ENCODE results near the gene ACSL6. TPM values are rescaled to one million over a fixed set of nuclear protein-coding genes. Genes with fewer than 3 reads are reported as not detected.

ACSL6 gene
- total and polyA plus RNA-seq, 10 of the 15 experiments (the other 5 are each of a cell fraction or from before 2014, with no cell fraction given): 0.06 to 0.53 TPM; not detected in 8

DNA sequence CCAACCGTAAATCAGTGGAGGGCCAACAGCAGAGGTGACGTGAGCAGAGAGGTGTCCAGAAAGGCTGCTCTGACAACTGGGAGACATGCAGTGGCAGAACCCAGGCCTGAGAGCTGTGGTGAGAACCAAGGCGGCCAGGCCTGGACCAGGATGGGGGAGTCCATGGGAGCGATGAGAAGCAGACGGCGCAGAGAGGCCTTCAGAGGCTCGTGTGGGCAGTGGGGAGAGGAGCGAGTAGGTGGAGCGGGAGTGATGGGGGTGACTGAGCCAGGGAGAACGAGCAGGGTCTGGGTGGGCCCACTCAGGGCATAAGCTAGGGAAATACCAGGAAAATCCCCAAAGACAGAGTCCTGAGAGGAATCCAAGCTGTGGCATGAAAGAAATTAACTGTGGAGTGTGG, 41.1 kb upstream of the ACSL6 start:
- no peak for TF ChIP-seq HDGF (IDR thresholded peaks at IDR 0.05)
- TF ChIP-seq SREBF1 (IDR thresholded peaks at IDR 0.05; ENCODE audit: low read length): no peak
- TF ChIP-seq POLR2AphosphoS2 (IDR thresholded peaks at IDR 0.05; ENCODE audit: low read depth, low read length): no peak
- TF ChIP-seq SMC3 (IDR thresholded peaks at IDR 0.05; ENCODE audit: borderline replicate concordance, low read length): no peak
- TF ChIP-seq IRF3 (IDR thresholded peaks at IDR 0.05): no peak
- no peak for TF ChIP-seq BACH1 (IDR thresholded peaks at IDR 0.05; ENCODE audit: borderline replicate concordance)
- TF ChIP-seq HSF1 (IDR thresholded peaks at IDR 0.05; ENCODE audit: low read depth, low read length): no peak
- TF ChIP-seq, protein P1, sequence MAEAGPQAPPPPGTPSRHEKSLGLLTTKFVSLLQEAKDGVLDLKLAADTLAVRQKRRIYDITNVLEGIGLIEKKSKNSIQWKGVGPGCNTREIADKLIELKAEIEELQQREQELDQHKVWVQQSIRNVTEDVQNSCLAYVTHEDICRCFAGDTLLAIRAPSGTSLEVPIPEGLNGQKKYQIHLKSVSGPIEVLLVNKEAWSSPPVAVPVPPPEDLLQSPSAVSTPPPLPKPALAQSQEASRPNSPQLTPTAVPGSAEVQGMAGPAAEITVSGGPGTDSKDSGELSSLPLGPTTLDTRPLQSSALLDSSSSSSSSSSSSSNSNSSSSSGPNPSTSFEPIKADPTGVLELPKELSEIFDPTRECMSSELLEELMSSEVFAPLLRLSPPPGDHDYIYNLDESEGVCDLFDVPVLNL (IDR thresholded peaks at IDR 0.05; ENCODE audit: low read depth, low read length): no peak
- TF ChIP-seq, protein P2, sequence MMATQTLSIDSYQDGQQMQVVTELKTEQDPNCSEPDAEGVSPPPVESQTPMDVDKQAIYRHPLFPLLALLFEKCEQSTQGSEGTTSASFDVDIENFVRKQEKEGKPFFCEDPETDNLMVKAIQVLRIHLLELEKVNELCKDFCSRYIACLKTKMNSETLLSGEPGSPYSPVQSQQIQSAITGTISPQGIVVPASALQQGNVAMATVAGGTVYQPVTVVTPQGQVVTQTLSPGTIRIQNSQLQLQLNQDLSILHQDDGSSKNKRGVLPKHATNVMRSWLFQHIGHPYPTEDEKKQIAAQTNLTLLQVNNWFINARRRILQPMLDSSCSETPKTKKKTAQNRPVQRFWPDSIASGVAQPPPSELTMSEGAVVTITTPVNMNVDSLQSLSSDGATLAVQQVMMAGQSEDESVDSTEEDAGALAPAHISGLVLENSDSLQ (IDR thresholded peaks at IDR 0.05): no peak
- TF ChIP-seq PAX5 (IDR thresholded peaks at IDR 0.05; ENCODE audit: borderline replicate concordance, low read depth, low read length): no peak
- TF ChIP-seq DPF2 (IDR thresholded peaks at IDR 0.05): no peak
- no peak for TF ChIP-seq HDAC6 (IDR thresholded peaks at IDR 0.05; ENCODE audit: unreplicated experiment)
- TF ChIP-seq, protein P3, sequence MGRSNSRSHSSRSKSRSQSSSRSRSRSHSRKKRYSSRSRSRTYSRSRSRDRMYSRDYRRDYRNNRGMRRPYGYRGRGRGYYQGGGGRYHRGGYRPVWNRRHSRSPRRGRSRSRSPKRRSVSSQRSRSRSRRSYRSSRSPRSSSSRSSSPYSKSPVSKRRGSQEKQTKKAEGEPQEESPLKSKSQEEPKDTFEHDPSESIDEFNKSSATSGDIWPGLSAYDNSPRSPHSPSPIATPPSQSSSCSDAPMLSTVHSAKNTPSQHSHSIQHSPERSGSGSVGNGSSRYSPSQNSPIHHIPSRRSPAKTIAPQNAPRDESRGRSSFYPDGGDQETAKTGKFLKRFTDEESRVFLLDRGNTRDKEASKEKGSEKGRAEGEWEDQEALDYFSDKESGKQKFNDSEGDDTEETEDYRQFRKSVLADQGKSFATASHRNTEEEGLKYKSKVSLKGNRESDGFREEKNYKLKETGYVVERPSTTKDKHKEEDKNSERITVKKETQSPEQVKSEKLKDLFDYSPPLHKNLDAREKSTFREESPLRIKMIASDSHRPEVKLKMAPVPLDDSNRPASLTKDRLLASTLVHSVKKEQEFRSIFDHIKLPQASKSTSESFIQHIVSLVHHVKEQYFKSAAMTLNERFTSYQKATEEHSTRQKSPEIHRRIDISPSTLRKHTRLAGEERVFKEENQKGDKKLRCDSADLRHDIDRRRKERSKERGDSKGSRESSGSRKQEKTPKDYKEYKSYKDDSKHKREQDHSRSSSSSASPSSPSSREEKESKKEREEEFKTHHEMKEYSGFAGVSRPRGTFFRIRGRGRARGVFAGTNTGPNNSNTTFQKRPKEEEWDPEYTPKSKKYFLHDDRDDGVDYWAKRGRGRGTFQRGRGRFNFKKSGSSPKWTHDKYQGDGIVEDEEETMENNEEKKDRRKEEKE (IDR thresholded peaks at IDR 0.05): no peak
- no peak for TF ChIP-seq NFIC (IDR thresholded peaks at IDR 0.05; ENCODE audit: low read depth, low read length)
- no peak overlapping the region for H3K27ac ChIP-seq (ENCODE audit: control insufficient read depth, insufficient read depth)
- H2AFZ ChIP-seq (ENCODE audit: control insufficient read depth, low read depth, low read length): no peak overlapping the region
- in situ Hi-C loops (cut with MboI): no loop called here
- BruUV-seq (replicated peaks): no TSS peak
- H3K4me1 ChIP-seq (ENCODE audit: control insufficient read depth, insufficient read depth, low read length): no peaks in the 10 kb centered on the region
- ATAC-seq (no peak), DNase-seq (ENCODE audit: low read depth, low spot score) (no peak), FAIRE-seq (no peak)
- ChIA-PET RAD21 (ENCODE audit: unreplicated experiment) (interaction anchor here (1.8 kb wide), 1 partner anchor 10 kb away, joined by 3 read pairs; no protein-coding TSS in a partner anchor), SMC1A (ENCODE audit: uncharacterized antibody, unreplicated experiment) (no interaction called here), CTCF (interaction anchor here (1.0 to 3.4 kb wide), 2 partner anchors 10 to 186 kb away, joined by 3 to 15 read pairs; no protein-coding TSS in a partner anchor), POLR2A (no interaction called here)
- intact Hi-C loops (cut with micrococcal nuclease; ENCODE audit: unreplicated experiment): no loop called here
- no peaks in the 10 kb centered on the region for H3K79me2 ChIP-seq (ENCODE audit: control insufficient read depth, insufficient read depth, low read length)
- H3K4me2 ChIP-seq (ENCODE audit: control insufficient read depth, insufficient read depth): no peak overlapping the region
- WGBS (ENCODE audit: insufficient coverage, insufficient replicate concordance, low lambda C conversion rate, missing lambda C conversion rate): 61% methylated on average over 9 of the region's 10 CpGs
- no peaks in the 10 kb centered on the region for H4K20me1 ChIP-seq (ENCODE audit: control insufficient read depth, insufficient read depth)
- peaks cover 0 to 5% of the 10 kb centered on the region in 2 experiments; a peak in 3 of 4 replicates for H3K27me3 ChIP-seq (replicated peaks in 1 of 2; ENCODE audit: control insufficient read depth in 2 of 2, insufficient read depth in 2 of 2, low read length in 1 of 2)
- no peak overlapping the region for H3K9ac ChIP-seq (ENCODE audit: control insufficient read depth, insufficient read depth, low read length)
- H3K4me3 ChIP-seq: no peak overlapping the region
- no peaks in the 10 kb centered on the region for H3K9me3 ChIP-seq (replicated peaks; ENCODE audit: control insufficient read depth, insufficient read depth, low read length)
- no peaks in the 10 kb centered on the region for H3K36me3 ChIP-seq (ENCODE audit: control insufficient read depth in 2 of 2, insufficient read depth in 2 of 2, low read length in 1 of 2)
